HG02970 (cell line): ENCODE results near the gene DISC1.

Experiments
- ATAC-seq: cut with Tn5 transposase; IDR thresholded peaks from one replicate; pipeline ENCODE4 v1.9.1; 2021; ENCODE audit warnings: mild to moderate bottlenecking, moderate library complexity, moderate number of reproducible peaks; ENCODE audit not compliant: unreplicated experiment, low FRiP score

The DISC1 gene

GRCh38 chr1:231693361-231694074, 66.9 kb downstream of the DISC1 start:
- ATAC-seq = no peak

GRCh38 chr1:231694075-231694431, 67.5 kb downstream of the DISC1 start:
- no peak for ATAC-seq

- no peak for ATAC-seq
Observed at GRCh38 chr1:231694465-231695077, 68.0 kb downstream of the DISC1 start.

- no peak for ATAC-seq
Observed at GRCh38 chr1:231695439-231696255, 69.1 kb downstream of the DISC1 start.

GRCh38 chr1:231699784-231700183, 73.2 kb downstream of the DISC1 start:
- no peak for ATAC-seq

- ATAC-seq = no peak
Observed at GRCh38 chr1:231701306-231701705, 74.7 kb downstream of the DISC1 start.

- no peak for ATAC-seq
Observed at GRCh38 chr1:231702331-231702730, 75.7 kb downstream of the DISC1 start.

GRCh38 chr1:231702804-231703203, 76.2 kb downstream of the DISC1 start:
- no peak for ATAC-seq

- ATAC-seq = no peak
Observed at GRCh38 chr1:231705806-231706760, 79.5 kb downstream of the DISC1 start.

GRCh38 chr1:231706934-231707333, 80.3 kb downstream of the DISC1 start:
- ATAC-seq = no peak

GRCh38 chr1:231707407-231707806, 80.8 kb downstream of the DISC1 start:
- ATAC-seq = no peak

GRCh38 chr1:231708394-231708793, 81.8 kb downstream of the DISC1 start:
- ATAC-seq = no peak

- no peak for ATAC-seq
Observed at GRCh38 chr1:231714440-231714839, 87.8 kb downstream of the DISC1 start.

- ATAC-seq = no peak
Observed at GRCh38 chr1:231715816-231716722, 89.5 kb downstream of the DISC1 start.

GRCh38 chr1:231716879-231717278, 90.3 kb downstream of the DISC1 start:
- ATAC-seq = no peak

- no peak for ATAC-seq
Observed at GRCh38 chr1:231719485-231720183, 93.0 kb downstream of the DISC1 start.

GRCh38 chr1:231720652-231721325, 94.2 kb downstream of the DISC1 start:
- no peak for ATAC-seq

GRCh38 chr1:231721436-231721835, 94.8 kb downstream of the DISC1 start:
- ATAC-seq = no peak
